CD14-positive monocyte (primary cell): Measurements from ENCODE around the gene GPR156. TPM values are rescaled to one million over a fixed set of nuclear protein-coding genes. Genes with fewer than 3 reads are reported as not detected.

Source experiments
- DNase-seq, 3 donors: peaks; one replicate each; pipeline ENCODE4 v3.0.0-alpha.2; 2011 to 2022
- H2AFZ ChIP-seq: 2 replicates; pipeline ENCODE4 v1.6.0; 2012; ENCODE audit warnings: mild to moderate bottlenecking, low read depth, low read length, inconsistent platforms; ENCODE audit not compliant: insufficient read depth, poor library complexity, severe bottlenecking
- H3K27ac ChIP-seq, 2 donors: 1 replicate in 1 of 2; 2 replicates in 1 of 2; pipeline ENCODE4 v1.5.1; 2012 to 2013; ENCODE audit warnings: low read length in 2 of 2, control low read depth in 1 of 2, inconsistent platforms in 1 of 2, low read depth in 1 of 2, mild to moderate bottlenecking in 1 of 2
- H3K27me3 ChIP-seq, 2 donors: one replicate each; pipeline versions ENCODE4 v1.6.0 to v1.6.1; 2011 to 2013; ENCODE audit warnings: low read length in 2 of 2; ENCODE audit not compliant: control insufficient read depth in 2 of 2, insufficient read depth in 2 of 2
- H3K36me3 ChIP-seq, 2 donors: replicated peaks in 1 of 2; 1 replicate in 1 of 2; 2 replicates in 1 of 2; pipeline versions ENCODE4 v1.5.1 to v1.6.1; 2012 to 2013; ENCODE audit warnings: low read length in 2 of 2, control low read depth in 1 of 2, inconsistent platforms in 1 of 2, mild to moderate bottlenecking in 1 of 2; ENCODE audit not compliant: insufficient read depth in 2 of 2, control insufficient read depth in 1 of 2
- H3K4me1 ChIP-seq, 2 donors: 1 replicate in 1 of 2; 2 replicates in 1 of 2; pipeline versions ENCODE4 v1.5.1 to v1.6.1; 2012 to 2013; ENCODE audit warnings: low read length in 2 of 2, control low read depth in 1 of 2, inconsistent platforms in 1 of 2, mild to moderate bottlenecking in 1 of 2, moderate library complexity in 1 of 2; ENCODE audit not compliant: insufficient read depth in 2 of 2, control insufficient read depth in 1 of 2
- H3K4me2 ChIP-seq: replicated peaks from 2 replicates; pipeline ENCODE3; 2012; ENCODE audit warnings: low read length, moderate library complexity, mild to moderate bottlenecking; ENCODE audit not compliant: poor library complexity, severe bottlenecking; ENCODE audit errors: extremely low read depth
- H3K4me3 ChIP-seq, 3 experiments: fragments of 200-600 bp in 1 of 3; sonication (generic) in 1 of 3; replicated peaks in 1 of 3; 1 replicate in 2 of 3; 2 replicates in 1 of 3; pipeline ENCODE4 v1.5.1; 2011 to 2013; ENCODE audit warnings: low read length in 3 of 3, mild to moderate bottlenecking in 3 of 3, control low read depth in 2 of 3, low read depth in 2 of 3, inconsistent platforms in 1 of 3, moderate library complexity in 1 of 3
- H3K79me2 ChIP-seq: 2 replicates; pipeline ENCODE4 v1.6.0; 2012; ENCODE audit warnings: mild to moderate bottlenecking, control low read depth, inconsistent platforms, low read length, moderate library complexity; ENCODE audit not compliant: insufficient read depth
- H3K9ac ChIP-seq: 2 replicates; pipeline ENCODE4 v1.6.0; 2017; ENCODE audit warnings: low read length, mild to moderate bottlenecking; ENCODE audit not compliant: insufficient read depth, poor library complexity, severe bottlenecking
- H3K9me3 ChIP-seq, 2 donors: replicated peaks in 1 of 2; 1 replicate in 1 of 2; 2 replicates in 1 of 2; pipeline versions ENCODE4 v1.5.1 to v1.6.1; 2012 to 2013; ENCODE audit warnings: low read length in 2 of 2, control low read depth in 1 of 2; ENCODE audit not compliant: control insufficient read depth in 1 of 2, insufficient read depth in 1 of 2
- H4K20me1 ChIP-seq: 2 replicates; pipeline ENCODE4 v1.6.0; 2012; ENCODE audit warnings: mild to moderate bottlenecking, low read length, control low read depth, moderate library complexity; ENCODE audit not compliant: insufficient read depth
- H3K27ac Mint-ChIP-seq, 7 donors: one replicate each; pipeline ENCODE4 v1.8.0; 2020; ENCODE audit warnings: mild to moderate bottlenecking in 7 of 7, mixed read lengths in 7 of 7, moderate library complexity in 6 of 7, inconsistent platforms in 2 of 7
- H3K27me3 Mint-ChIP-seq, 3 donors: one replicate each; pipeline ENCODE4 v1.8.0; 2021 to 2022; ENCODE audit warnings: low read depth in 3 of 3, mild to moderate bottlenecking in 3 of 3, mixed read lengths in 3 of 3, moderate library complexity in 3 of 3, inconsistent platforms in 1 of 3
- H3K36me3 Mint-ChIP-seq, 2 donors: one replicate each; pipeline ENCODE4 v1.8.0; 2020; ENCODE audit warnings: mixed read lengths in 2 of 2, inconsistent platforms in 1 of 2, mild to moderate bottlenecking in 1 of 2
- H3K4me1 Mint-ChIP-seq: one replicate; pipeline ENCODE4 v1.8.0; 2020; ENCODE audit warnings: mild to moderate bottlenecking, mixed read lengths
- H3K4me3 Mint-ChIP-seq, 2 donors: one replicate each; pipeline ENCODE4 v1.8.0; 2020; ENCODE audit warnings: mild to moderate bottlenecking in 2 of 2, mixed read lengths in 2 of 2, moderate library complexity in 1 of 2
- H3K9me3 Mint-ChIP-seq, 7 donors: one replicate each; pipeline ENCODE4 v1.8.0; 2020 to 2022; ENCODE audit warnings: mixed read lengths in 7 of 7, mild to moderate bottlenecking in 6 of 7, moderate library complexity in 6 of 7, inconsistent platforms in 2 of 7
- WGBS: methylation state at CpG from one replicate; pipeline ENCODE4 v1.1.5; 2013; ENCODE audit warnings: missing lambda C conversion rate; ENCODE audit not compliant: insufficient coverage; 5-methylcytosine and 5-hydroxymethylcytosine counted together
- intact Hi-C, 2 donors: fragments of 100-400 bp; cut with micrococcal nuclease; formaldehyde crosslinking; loops; one replicate each; pipeline versions ENCODE4 v1.15.0 to v1.15.1; 2023
- polyA plus RNA-seq, 3 donors: library from polyadenylated mRNA; depleted of rRNA in 1 of 3; unstranded in 2 of 3; stranded (reverse) in 1 of 3; fragments of 300-500 nt in 2 of 3; fragments of >200 nt in 1 of 3; fragmentation: Illumina TruSeq in 2 of 3; gene quantifications; 1 replicate in 2 of 3; 2 replicates in 1 of 3; pipeline ENCODE4 v1.2.3, GENCODE V29; 2012 to 2021
- TF ChIP-seq, protein P1 (sequence below): fragments of 200-600 bp; IDR thresholded peaks from one replicate; pipeline ENCODE4 v1.8.0; 2022; ENCODE audit warnings: antibody characterized with exemption, mild to moderate bottlenecking

The GPR156 gene
- polyA plus RNA-seq, 3 donors = not detected

DNA sequence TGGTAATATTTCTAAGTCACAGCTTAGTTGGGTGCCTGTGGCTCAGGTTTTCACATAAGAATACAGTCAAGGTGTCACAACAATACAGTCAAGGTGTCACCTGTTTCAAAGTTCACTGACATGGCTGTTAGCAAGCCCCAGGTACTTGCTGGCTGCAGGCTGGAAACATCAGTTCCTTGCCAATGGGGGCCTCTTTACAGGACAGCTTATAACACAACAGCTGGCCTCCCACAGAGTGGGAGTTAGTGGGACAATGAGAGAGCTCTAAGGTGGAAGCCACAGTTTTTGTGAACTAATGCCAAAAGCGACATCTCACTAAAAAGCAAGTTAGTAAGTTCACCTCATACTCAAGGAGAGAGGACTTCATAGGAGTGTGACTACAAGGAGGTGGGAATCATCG is 45.4 kb downstream of the GPR156 start:
- H3K27me3 Mint-ChIP-seq = peaks cover 2 to 7% (median 2%) of the 10 kb centered on the region in 3 donors
- H3K4me3 ChIP-seq = no peak overlapping the region

DNA sequence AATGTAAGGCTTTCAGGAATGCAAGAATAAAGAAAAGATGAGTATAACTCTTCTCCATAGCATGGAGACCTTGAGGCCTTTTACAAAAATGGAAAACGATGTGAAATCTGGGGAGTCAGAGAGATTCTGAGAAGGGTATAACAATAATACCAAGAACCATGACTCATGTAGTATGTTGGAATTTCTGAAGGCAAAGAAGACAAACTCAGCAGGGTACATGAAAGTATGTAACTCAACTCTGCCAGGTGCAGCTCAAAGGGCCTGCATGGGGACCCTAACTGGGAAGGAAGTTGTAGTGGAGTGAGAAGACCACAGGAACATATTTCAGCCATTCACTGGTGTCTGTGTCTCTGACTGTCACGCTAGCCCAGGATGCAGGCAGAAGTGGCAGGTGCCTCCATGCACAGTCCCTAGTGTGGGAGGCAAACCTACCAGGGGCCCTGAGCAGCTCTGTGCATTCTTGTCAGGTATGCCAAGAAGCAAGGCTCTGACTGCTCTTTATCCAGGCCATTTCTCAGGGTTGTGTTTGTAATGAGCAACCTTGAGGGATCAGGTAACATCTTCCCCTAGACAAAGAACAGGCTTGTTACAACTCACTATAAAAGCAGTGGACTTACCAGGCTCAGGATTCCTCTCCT is 57.2 kb downstream of the GPR156 start:
- no peaks in the 10 kb centered on the region for H3K36me3 ChIP-seq
- no peaks in the 10 kb centered on the region for H4K20me1 ChIP-seq
- DNase-seq = no peak
- Mint-ChIP-seq H3K36me3 (no peaks in the 10 kb centered on the region), H3K4me1 (peaks cover 3% of the 10 kb centered on the region), H3K27ac (no peak overlapping the region), H3K27me3 (peaks cover 0 to 3% (median 2%) of the 10 kb centered on the region in 3 donors), H3K9me3 (peaks cover 0 to 12% (median 7%) of the 10 kb centered on the region in 7 donors), H3K4me3 (no peak overlapping the region)
- H3K9me3 ChIP-seq = peaks cover 3 to 5% of the 10 kb centered on the region in 2 donors
- H3K9ac ChIP-seq = no peak overlapping the region
- H3K27me3 ChIP-seq = no peaks in the 10 kb centered on the region
- no peak overlapping the region for H3K4me2 ChIP-seq
- intact Hi-C loops = no loop called here
- WGBS = 13% methylated on average over 1 of the region's 2 CpGs
- no peaks in the 10 kb centered on the region for H3K4me1 ChIP-seq
- TF ChIP-seq, protein P1, sequence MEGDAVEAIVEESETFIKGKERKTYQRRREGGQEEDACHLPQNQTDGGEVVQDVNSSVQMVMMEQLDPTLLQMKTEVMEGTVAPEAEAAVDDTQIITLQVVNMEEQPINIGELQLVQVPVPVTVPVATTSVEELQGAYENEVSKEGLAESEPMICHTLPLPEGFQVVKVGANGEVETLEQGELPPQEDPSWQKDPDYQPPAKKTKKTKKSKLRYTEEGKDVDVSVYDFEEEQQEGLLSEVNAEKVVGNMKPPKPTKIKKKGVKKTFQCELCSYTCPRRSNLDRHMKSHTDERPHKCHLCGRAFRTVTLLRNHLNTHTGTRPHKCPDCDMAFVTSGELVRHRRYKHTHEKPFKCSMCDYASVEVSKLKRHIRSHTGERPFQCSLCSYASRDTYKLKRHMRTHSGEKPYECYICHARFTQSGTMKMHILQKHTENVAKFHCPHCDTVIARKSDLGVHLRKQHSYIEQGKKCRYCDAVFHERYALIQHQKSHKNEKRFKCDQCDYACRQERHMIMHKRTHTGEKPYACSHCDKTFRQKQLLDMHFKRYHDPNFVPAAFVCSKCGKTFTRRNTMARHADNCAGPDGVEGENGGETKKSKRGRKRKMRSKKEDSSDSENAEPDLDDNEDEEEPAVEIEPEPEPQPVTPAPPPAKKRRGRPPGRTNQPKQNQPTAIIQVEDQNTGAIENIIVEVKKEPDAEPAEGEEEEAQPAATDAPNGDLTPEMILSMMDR = no peak
- no peaks in the 10 kb centered on the region for H3K79me2 ChIP-seq
- H3K4me3 ChIP-seq = no peak overlapping the region
- no peak overlapping the region for H2AFZ ChIP-seq
- H3K27ac ChIP-seq = no peak overlapping the region

More for the DNA sequence above, 45.4 kb downstream of the GPR156 start:
- DNase-seq = no peak
- Histone ChIP-seq H3K4me2 (no peak overlapping the region), H2AFZ (no peak overlapping the region), H3K27ac (no peak overlapping the region), H3K9ac (no peak overlapping the region), H3K9me3 (no peaks in the 10 kb centered on the region), H3K36me3 (no peaks in the 10 kb centered on the region), H3K4me1 (no peaks in the 10 kb centered on the region), H4K20me1 (no peaks in the 10 kb centered on the region), H3K27me3 (peaks cover 2% of the 10 kb centered on the region in 2 donors), H3K79me2 (no peaks in the 10 kb centered on the region)
- Mint-ChIP-seq H3K36me3 (no peaks in the 10 kb centered on the region), H3K27ac (no peak overlapping the region), H3K4me3 (no peak overlapping the region), H3K9me3 (peaks cover 0 to 6% (median 0%) of the 10 kb centered on the region in 7 donors), H3K4me1 (peaks cover 4% of the 10 kb centered on the region)
- TF ChIP-seq, protein P1 = no peak
- no CpG with 5 or more reads among the region's 2 CpGs for WGBS
- intact Hi-C loops = loop anchor here in 1 of 2 donors (10.0 kb wide), 1 partner anchor 555 kb away; no protein-coding TSS in a partner anchor
